ENCODE data around the gene SMOC1.

The SMOC1 gene

GRCh38 chr14:70045844-70046535 lies 166.8 kb downstream of the SMOC1 start:
- DNase-seq (ENCODE audit: low spot score): no peak

GRCh38 chr14:70047598-70048312 lies 168.5 kb downstream of the SMOC1 start:
- no peak for DNase-seq (ENCODE audit: low spot score)

DNA sequence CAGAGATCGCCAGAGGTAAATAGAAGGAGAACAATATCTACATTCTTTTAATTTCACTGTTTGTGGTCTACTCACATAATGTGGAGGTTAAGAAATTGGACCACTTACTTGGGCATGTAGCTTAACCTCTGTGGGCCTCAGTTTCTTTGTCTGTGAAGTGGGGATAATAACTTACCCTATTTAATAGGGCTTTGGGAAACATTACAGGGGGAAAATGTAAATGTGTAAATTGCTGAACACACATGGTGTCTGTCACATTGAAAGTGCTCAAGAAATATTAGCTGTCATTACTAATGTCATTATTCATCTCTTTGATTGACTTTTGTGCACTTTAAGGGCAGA lies 169.1 kb downstream of the SMOC1 start:
- DNase-seq (ENCODE audit: low spot score): no peak

- no peak for DNase-seq (ENCODE audit: low spot score)
Measured at GRCh38 chr14:70049605-70050004, 170.4 kb downstream of the SMOC1 start.

- DNase-seq (ENCODE audit: low spot score): no peak
Measured at GRCh38 chr14:70050136-70050535, 170.9 kb downstream of the SMOC1 start.

- peak; percentile 1 for DNase-seq (ENCODE audit: low spot score)
Measured at GRCh38 chr14:70052990-70053389, 173.8 kb downstream of the SMOC1 start.

DNA sequence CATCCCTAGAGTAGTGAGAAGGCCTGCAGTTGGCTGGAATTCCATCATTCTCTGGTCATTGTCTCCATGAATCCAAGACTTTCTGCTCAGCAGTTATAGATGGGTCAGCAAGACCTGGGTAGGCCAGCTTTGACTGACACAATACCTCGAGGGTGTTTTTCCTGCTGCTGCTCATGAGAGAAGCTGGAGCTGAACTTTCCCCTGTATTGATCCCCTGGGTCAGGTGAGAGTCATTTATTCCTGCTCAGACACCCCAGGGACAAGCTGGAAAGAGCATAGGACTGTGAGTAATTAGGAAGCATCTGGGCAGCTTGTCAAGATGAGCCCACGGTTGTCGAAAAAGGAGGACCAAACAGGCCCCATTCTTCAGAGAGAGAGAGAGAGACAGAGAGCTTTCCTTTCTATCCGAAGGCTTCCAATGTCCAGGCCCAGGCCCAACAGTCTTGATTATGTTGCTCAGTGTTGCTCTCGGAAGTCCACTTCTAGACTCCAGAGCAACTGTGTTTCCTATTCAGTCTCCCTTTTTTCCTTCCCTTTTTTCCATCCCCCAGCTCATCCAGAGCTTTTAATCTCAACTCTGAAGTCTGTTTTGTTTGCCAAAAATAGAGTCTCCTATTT lies 178.4 kb downstream of the SMOC1 start:
- no peak for DNase-seq (ENCODE audit: low spot score)

DNA sequence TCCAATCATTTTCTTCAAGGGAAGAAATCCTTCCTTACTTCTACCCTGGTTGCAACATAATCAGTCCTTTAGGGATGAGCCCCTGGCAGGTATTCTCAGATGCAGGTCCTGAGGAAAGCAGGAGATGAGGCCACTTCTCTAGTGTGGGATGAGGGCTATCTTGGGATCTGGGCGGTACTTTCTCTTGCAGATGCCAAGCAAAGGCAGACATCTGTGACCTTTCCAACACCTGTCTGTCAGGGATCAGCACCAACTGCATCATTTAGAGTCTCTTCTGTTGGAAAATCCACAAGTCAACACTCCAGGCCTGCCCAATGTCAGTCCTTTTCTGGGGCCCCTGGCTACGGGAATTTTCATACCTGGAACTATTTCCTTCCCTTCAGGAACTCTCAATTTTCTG lies 180.3 kb downstream of the SMOC1 start:
- DNase-seq (ENCODE audit: low spot score): no peak

- no peak for DNase-seq (ENCODE audit: low spot score)
Measured at GRCh38 chr14:70061108-70061507, 181.9 kb downstream of the SMOC1 start.

DNA sequence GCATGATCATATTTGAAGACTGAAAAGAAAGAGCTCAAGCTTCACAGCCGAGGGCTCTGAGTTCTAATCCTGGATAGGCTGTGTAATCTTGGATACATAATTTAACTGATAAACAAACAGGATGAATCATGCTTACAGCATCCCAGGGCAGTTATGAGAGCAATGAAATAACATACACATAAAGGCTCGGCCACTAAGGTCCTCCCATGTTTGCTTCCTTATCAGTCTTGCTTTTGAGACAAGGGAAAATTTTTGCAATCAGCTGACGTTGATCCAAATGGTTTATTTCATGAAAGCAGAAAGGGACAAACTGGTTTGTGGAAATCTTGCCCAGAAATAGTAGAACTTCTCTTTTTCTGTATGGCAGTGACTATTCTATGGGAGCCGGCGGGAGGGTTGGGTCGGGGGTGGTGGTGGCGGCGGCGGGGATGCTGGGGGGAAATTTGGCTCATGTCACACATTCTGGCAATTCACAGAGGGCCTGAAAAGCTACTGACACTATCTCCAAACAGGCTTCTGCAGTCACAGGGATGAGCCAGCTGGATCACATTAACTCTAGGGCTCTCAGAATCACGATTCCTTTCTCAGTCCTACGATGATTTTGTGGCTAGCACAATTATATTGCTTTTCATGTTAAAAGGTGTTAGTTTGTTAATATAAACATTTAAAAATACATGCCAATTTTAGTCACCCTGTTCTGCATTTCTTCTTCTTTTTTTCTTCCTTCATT lies 185.1 kb downstream of the SMOC1 start:
- DNase-seq (ENCODE audit: low spot score): no peak

DNA sequence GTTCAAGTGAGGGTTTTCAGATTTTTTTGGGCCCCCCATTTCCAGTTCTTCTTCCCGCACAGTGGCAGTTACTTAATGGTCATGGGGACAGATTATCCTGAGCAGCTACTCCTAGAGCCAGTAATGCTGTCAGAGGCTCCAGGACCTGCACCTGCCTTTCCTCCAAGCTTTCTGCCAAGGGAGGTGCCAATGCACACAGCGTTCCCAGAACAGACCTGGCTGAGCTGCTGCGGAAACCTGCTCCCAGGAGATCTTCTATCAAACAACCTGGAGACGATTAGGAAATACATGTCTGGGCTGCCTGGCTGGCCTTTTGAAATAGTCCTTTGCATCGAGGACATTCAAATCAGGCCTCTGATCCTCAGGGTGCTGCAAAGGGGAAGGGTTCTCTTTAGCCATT lies 188.6 kb downstream of the SMOC1 start:
- no peak for DNase-seq (ENCODE audit: low spot score)

- DNase-seq (ENCODE audit: low spot score): no peak
Measured at GRCh38 chr14:70069186-70069585, 190.0 kb downstream of the SMOC1 start.

GRCh38 chr14:70073924-70074566 lies 194.8 kb downstream of the SMOC1 start:
- DNase-seq (ENCODE audit: low spot score): peak; percentile 58

GRCh38 chr14:70077005-70077404 lies 197.8 kb downstream of the SMOC1 start:
- no peak for DNase-seq (ENCODE audit: low spot score)

GRCh38 chr14:70077720-70078119 lies 198.5 kb downstream of the SMOC1 start:
- no peak for DNase-seq (ENCODE audit: low spot score)

GRCh38 chr14:70078329-70078728 lies 199.1 kb downstream of the SMOC1 start:
- DNase-seq (ENCODE audit: low spot score): no peak

GRCh38 chr14:70080076-70080475 lies 200.9 kb downstream of the SMOC1 start:
- no peak for DNase-seq (ENCODE audit: low spot score)

Data from NAMALWA (cell line).